ENCODE results near the gene SLC4A3.
A peak's percentile ranks its signal among the peaks of the same experiment; 100 is the strongest.

Gene SLC4A3

GRCh38 chr2:219627103-219628100, at the start of gene SLC4A3:
TSS of gene SLC4A3 (plus strand) at chr2:219627630. CDS start at chr2:219627993, 363 bp downstream.
- no peak for DNase-seq (ENCODE audit: low read depth)

- DNase-seq (ENCODE audit: low read depth) = no peak
Observed at GRCh38 chr2:219578811-219579613, 48.4 kb upstream of the SLC4A3 start.

GRCh38 chr2:219581346-219581745, 46.1 kb upstream of the SLC4A3 start:
- DNase-seq (ENCODE audit: low read depth) = no peak

GRCh38 chr2:219591091-219591490, 36.3 kb upstream of the SLC4A3 start:
- DNase-seq (ENCODE audit: low read depth) = no peak

GRCh38 chr2:219592736-219593135, 34.7 kb upstream of the SLC4A3 start:
- no peak for DNase-seq (ENCODE audit: low read depth)

- DNase-seq (ENCODE audit: low read depth) = no peak
Observed at GRCh38 chr2:219593154-219593553, 34.3 kb upstream of the SLC4A3 start.

GRCh38 chr2:219595256-219595655, 32.2 kb upstream of the SLC4A3 start:
- no peak for DNase-seq (ENCODE audit: low read depth)

GRCh38 chr2:219596954-219597551, 30.4 kb upstream of the SLC4A3 start:
- DNase-seq (ENCODE audit: low read depth) = no peak

- DNase-seq (ENCODE audit: low read depth) = peak; percentile 74
Observed at GRCh38 chr2:219597552-219598307, 29.7 kb upstream of the SLC4A3 start, which contains the start of gene STK11IP. TSS of gene STK11IP (plus strand) at chr2:219597857. CDS start at chr2:219598120, 263 bp downstream.

GRCh38 chr2:219598308-219599078, 28.9 kb upstream of the SLC4A3 start:
- DNase-seq (ENCODE audit: low read depth) = no peak

GRCh38 chr2:219603771-219604170, 23.7 kb upstream of the SLC4A3 start:
- no peak for DNase-seq (ENCODE audit: low read depth)

- DNase-seq (ENCODE audit: low read depth) = no peak
Observed at GRCh38 chr2:219605607-219605954, 21.8 kb upstream of the SLC4A3 start.

GRCh38 chr2:219607931-219608330, 19.5 kb upstream of the SLC4A3 start:
- DNase-seq (ENCODE audit: low read depth) = no peak

GRCh38 chr2:219608399-219608964, 18.9 kb upstream of the SLC4A3 start:
- DNase-seq (ENCODE audit: low read depth) = no peak

GRCh38 chr2:219609149-219609750, 18.2 kb upstream of the SLC4A3 start:
- no peak for DNase-seq (ENCODE audit: low read depth)

GRCh38 chr2:219611306-219611705, 16.1 kb upstream of the SLC4A3 start:
- DNase-seq (ENCODE audit: low read depth) = no peak

- no peak for DNase-seq (ENCODE audit: low read depth)
Observed at GRCh38 chr2:219611866-219612576, 15.4 kb upstream of the SLC4A3 start.

- DNase-seq (ENCODE audit: low read depth) = no peak
Observed at GRCh38 chr2:219612577-219613286, 14.7 kb upstream of the SLC4A3 start.
